Neuron (in vitro differentiated cells): ENCODE data around the gene COA5.

ENCODE experiments used
- H2AFZ ChIP-seq: one replicate; pipeline ENCODE4 v1.6.1; 2013; ENCODE audit warnings: low read depth, mild to moderate bottlenecking, inconsistent platforms, low read length, moderate library complexity
- H3K27me3 ChIP-seq: one replicate; pipeline ENCODE4 v1.6.1; 2013; ENCODE audit warnings: low read length; ENCODE audit not compliant: insufficient read depth
- H3K36me3 ChIP-seq: one replicate; pipeline ENCODE4 v1.6.1; 2013; ENCODE audit warnings: low read length; ENCODE audit not compliant: insufficient read depth
- H3K4me1 ChIP-seq: one replicate; pipeline ENCODE4 v1.6.1; 2013; ENCODE audit warnings: low read length; ENCODE audit not compliant: insufficient read depth
- H3K4me3 ChIP-seq: 2 replicates; pipeline ENCODE4 v1.5.1; 2013; ENCODE audit warnings: mild to moderate bottlenecking, low read length, moderate library complexity
- H3K9me3 ChIP-seq: one replicate; pipeline ENCODE4 v1.6.1; 2013; ENCODE audit warnings: low read length

COA5 gene

DNA sequence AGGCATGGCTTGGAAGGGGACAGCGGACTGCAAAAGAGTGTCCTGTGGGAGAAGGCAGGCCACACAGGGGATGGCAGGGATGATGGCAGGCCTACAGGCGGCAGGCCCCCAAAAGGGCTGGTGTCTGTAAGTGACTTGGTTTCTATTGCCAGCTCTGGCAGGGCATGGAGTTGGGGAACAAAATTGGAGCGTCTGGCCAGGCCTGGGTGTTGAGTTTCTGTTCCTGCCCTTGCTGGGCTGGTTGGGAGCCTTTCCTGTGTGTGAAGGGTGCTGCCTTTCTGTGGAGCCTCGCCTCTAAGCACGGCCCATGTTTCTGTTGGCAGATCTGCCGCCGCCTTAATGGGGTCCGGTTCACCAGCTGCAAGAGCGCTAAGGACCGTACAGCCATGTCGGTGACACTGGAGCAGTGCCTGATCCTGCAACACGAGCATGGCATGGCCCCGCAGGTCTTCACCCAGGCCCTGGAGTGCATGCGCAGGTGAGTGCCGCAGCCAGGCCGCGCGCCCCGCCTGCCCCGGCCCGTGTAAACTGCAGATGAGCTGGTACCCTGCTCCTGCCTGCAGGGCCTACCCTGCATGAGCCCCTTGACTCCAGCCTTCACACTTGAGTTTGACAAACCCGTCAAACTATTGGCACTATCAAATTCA lies 31.5 kb downstream of the COA5 start:
- no peaks in the 10 kb centered on the region for H3K4me1 ChIP-seq
- peaks cover 40% of the 10 kb centered on the region for H3K36me3 ChIP-seq
- no peak overlapping the region for H3K4me3 ChIP-seq
- H3K9me3 ChIP-seq: no peaks in the 10 kb centered on the region
- no peak overlapping the region for H2AFZ ChIP-seq
- H3K27me3 ChIP-seq: no peaks in the 10 kb centered on the region

DNA sequence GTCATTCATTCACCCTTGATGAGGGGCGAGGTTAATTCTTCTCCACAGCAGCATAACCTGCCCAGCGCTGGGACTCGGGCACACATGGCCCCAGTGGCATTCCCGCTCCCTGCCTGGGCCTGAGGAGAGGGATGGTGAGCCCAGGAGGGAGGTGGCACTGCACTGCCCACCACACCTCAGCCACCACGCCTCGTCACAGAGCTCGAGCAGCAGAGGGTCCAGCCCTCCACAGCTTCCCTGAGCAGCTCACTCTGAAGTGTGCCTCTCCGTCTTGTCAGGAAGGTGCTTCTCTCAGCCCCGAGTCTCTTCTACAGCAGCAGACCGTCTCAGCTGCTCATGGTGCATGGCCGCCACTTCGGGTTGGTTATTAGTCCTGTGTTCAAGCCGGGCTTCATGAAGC lies 34.9 kb downstream of the COA5 start:
- peaks cover 58% of the 10 kb centered on the region for H3K36me3 ChIP-seq
- no peaks in the 10 kb centered on the region for H3K27me3 ChIP-seq
- no peaks in the 10 kb centered on the region for H3K9me3 ChIP-seq
- no peak overlapping the region for H2AFZ ChIP-seq
- no peaks in the 10 kb centered on the region for H3K4me1 ChIP-seq
- no peak overlapping the region for H3K4me3 ChIP-seq

DNA sequence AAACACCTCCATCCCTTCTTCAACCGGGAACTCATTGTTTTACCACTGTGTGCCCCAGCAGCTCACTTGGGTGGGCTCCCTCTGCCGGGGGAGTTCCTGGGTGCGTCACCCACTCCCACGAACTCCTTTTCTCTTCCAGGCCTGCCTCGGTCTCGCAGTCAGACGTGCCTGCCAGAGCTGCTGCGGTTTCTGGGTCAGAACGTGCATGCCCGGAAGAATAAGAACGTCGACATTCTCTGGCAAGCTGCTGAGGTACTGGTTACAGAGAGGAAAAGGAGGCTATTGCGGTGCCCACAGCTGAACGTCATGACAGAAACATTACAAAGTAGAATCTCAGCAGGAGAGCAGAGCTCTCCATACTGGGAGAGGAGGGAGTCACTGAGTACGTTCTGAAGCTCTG lies 35.6 kb downstream of the COA5 start:
- H3K27me3 ChIP-seq: no peaks in the 10 kb centered on the region
- no peak overlapping the region for H3K4me3 ChIP-seq
- no peak overlapping the region for H2AFZ ChIP-seq
- H3K36me3 ChIP-seq: peaks cover 66% of the 10 kb centered on the region
- no peaks in the 10 kb centered on the region for H3K4me1 ChIP-seq
- H3K9me3 ChIP-seq: no peaks in the 10 kb centered on the region

DNA sequence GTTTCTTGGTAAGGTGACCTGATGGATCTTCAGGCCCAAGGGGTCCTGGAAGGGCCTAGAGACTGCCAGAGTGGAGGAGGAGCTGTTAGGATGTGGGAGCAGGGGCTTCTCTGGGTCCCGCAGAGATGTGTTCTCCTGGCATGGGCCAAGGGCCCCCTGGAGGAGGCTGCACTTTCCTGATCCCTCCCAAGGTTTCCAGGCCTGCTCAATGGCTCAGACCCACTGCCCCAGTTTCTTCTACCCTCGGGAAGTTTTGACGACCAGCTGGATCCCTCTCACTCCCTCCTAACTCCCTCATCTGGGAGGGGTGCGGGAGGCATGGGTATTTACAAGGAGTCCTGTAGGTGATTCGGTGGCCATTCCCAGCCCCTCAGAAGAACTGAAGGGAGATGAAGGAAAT lies 36.1 kb downstream of the COA5 start:
- no peak overlapping the region for H3K4me3 ChIP-seq
- H3K4me1 ChIP-seq: no peaks in the 10 kb centered on the region
- peaks cover 62% of the 10 kb centered on the region for H3K36me3 ChIP-seq
- no peaks in the 10 kb centered on the region for H3K9me3 ChIP-seq
- H3K27me3 ChIP-seq: no peaks in the 10 kb centered on the region
- no peak overlapping the region for H2AFZ ChIP-seq

DNA sequence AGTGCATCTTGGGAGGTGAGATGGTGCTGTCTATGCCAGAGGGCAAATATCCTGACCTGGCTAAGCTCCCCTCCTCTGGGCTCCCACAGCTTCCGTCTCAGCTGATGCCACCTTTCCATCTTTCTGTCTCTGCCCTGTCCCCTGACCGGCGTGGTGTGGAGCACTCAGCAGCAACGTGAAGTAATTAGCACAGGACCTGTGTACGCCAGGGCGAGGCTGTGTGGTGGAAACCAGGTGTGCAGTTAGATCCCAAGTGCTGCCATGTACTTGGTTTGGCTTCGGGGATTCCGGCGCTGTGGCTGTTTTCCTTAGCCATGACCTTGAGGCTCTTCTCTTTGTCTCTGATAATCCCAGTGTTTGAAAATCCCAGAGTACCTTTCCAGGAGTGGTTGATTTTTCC lies 36.5 kb downstream of the COA5 start:
- H2AFZ ChIP-seq: no peak overlapping the region
- H3K4me1 ChIP-seq: no peaks in the 10 kb centered on the region
- no peak overlapping the region for H3K4me3 ChIP-seq
- H3K27me3 ChIP-seq: no peaks in the 10 kb centered on the region
- H3K9me3 ChIP-seq: no peaks in the 10 kb centered on the region
- H3K36me3 ChIP-seq: peaks cover 62% of the 10 kb centered on the region

DNA sequence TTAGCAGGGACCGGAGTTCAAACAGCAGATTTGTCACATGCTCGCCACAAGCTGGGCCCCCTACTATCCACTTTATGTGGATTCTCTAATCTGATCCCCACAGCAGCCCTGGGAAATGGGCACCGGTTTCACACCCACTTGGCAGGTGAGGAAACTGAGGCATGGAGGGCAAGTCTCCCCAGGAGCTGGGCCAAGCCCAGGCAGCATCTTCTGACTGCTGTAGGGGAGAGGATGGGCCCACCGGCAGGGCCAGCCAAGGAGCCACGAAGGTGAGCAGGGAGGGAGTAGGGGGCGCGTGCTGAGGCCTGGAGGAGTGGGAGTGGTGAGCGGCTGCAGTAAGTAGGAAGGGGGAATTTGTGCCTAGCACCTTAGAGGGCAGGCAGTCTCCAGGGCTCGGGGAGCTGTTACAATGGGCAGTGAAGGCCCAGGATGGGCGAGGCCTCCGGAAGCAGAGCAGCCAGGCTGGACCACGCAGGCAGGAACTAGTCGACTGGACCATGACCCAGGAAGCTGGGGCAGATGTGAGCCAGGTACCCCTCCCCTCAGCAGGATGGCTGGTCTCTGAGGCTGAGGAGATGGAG lies 37.1 kb downstream of the COA5 start:
- Histone ChIP-seq H2AFZ (no peak overlapping the region), H3K4me3 (no peak overlapping the region), H3K9me3 (no peaks in the 10 kb centered on the region), H3K4me1 (no peaks in the 10 kb centered on the region), H3K36me3 (peaks cover 62% of the 10 kb centered on the region), H3K27me3 (no peaks in the 10 kb centered on the region)

DNA sequence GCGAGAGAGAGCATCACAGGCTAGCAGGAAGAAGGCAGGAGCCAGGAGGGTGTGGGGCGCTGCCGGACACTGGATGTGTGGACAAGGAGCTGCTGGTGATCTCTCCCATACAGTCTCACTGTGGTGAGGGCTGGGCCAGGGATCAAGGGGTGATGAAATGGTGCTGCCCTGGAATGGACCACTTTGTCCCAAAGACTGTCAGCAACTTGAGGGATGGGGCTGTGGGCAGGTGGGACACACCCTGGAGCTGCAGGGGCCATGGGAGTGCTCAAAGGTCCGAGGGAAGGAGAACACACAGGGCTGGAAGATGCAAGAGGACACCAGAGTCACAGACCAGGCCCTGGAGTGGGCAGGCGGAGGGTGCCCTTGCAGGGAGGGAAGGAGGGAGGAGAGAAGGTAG lies 38.0 kb downstream of the COA5 start:
- Histone ChIP-seq H3K4me3 (no peak overlapping the region), H3K4me1 (no peaks in the 10 kb centered on the region), H2AFZ (no peak overlapping the region), H3K9me3 (no peaks in the 10 kb centered on the region), H3K36me3 (peaks cover 67% of the 10 kb centered on the region), H3K27me3 (no peaks in the 10 kb centered on the region)

DNA sequence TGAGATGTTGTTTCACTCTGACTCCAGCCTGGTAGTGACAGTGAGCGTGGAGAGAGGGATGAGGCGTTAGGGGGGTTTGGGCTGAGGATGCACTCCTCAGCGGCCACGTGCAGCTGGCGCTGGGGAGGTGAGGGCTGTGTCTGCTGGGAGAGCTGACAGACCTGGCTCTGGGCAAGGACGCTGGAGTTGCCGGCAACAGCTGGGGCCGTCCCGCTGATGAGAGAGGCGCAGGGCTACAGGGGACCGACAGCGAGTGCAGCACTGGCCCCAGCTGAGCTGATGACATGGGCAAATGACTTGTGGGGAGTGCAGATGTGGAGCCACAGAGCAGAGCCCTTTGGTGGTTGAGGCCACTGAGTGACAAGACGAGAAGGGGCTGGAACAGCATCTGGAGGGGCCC lies 38.4 kb downstream of the COA5 start:
- Histone ChIP-seq H2AFZ (no peak overlapping the region), H3K36me3 (peaks cover 71% of the 10 kb centered on the region), H3K9me3 (no peaks in the 10 kb centered on the region), H3K4me1 (no peaks in the 10 kb centered on the region), H3K27me3 (no peaks in the 10 kb centered on the region), H3K4me3 (no peak overlapping the region)

DNA sequence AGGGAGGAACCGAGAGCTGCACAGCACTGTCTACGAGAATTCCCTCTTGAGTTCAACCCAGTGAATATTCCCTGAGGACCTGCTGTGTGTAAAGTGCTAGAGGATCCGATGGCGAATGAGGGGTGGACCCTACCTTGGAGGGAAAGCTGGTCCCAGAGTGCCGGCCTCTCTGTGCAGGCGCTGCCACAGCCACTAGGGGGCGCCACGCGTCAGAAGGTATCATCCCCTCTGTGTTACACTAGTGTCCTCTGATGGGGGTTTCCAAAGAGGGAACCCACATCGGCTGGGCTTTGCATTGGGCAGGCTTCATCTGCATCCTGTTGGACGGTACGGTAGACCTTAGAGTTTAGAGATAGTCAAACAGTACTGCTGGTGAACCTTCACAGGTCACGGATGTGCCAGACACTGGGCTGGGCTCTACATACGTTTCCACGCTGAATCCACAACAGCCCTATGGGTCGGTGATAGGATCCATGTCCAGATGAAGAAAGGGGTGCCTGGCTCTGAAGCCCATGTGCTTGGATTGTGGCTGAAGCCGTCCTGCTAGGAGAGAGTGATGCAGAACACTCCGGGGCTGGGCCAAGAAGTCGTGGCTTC lies 39.0 kb downstream of the COA5 start:
- Histone ChIP-seq H3K4me1 (no peaks in the 10 kb centered on the region), H3K9me3 (no peaks in the 10 kb centered on the region), H3K4me3 (no peak overlapping the region), H3K36me3 (peaks cover 72% of the 10 kb centered on the region), H2AFZ (no peak overlapping the region), H3K27me3 (no peaks in the 10 kb centered on the region)

DNA sequence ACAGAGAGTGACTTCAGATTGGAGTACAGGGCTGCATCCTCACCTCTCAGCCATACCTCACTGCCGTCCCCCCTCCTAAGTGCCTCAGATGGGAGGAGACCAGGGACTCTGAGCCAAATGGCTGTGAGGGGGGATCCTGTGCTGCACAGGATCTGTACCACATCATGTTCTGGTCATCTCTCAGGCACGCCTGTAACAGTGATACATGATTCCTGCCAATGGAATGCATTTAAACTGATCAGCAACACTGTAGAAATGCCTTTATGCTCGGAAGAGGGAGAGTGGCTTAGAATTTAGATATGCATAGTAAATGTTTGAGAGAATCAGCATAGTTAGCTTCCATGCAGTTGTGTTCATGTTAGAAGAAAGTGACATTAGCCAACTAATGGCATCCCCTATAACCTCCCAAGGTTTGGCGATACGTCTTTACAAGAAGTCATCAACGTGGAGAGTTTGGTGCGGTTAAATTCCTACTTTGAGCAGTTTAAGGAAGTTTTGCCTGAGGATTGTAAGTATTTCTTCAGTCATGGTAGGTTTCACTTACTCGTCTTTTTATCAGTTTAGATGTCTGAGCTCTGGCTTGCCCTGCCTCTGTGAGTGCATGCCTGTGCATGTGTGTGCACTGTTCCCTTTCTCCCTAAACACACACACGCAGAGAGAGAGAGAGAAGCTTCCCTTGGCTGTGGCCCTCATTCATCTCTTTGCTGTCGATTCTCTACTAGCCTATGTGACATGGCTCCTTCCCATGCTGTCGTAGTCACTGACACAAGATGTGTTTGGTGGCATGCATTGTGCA lies 40.0 kb downstream of the COA5 start:
- Histone ChIP-seq H3K36me3 (peaks cover 74% of the 10 kb centered on the region), H3K9me3 (no peaks in the 10 kb centered on the region), H3K27me3 (no peaks in the 10 kb centered on the region), H2AFZ (no peak overlapping the region), H3K4me1 (no peaks in the 10 kb centered on the region), H3K4me3 (no peak overlapping the region)

DNA sequence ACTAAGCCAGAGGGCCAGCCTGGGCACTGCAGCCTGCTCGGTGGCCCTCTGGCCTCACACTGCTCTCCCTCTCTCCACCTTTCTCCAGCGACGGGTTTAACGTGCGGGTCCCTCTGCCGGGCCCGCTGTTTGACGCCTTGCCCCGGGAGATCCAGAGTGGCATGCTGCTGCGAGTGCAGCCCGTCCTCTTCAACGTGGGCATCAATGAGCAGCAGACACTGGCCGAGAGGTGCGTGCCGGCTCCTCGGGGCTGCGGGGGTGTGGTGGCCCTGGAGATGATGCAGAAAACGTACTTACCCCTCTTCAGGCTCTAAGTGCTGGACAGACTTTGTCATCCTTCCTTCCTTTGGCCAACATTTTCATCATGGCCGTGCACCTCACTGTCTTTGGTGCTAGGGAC lies 42.4 kb downstream of the COA5 start:
- Histone ChIP-seq H2AFZ (no peak overlapping the region), H3K27me3 (no peaks in the 10 kb centered on the region), H3K9me3 (no peaks in the 10 kb centered on the region), H3K36me3 (peaks cover 62% of the 10 kb centered on the region), H3K4me3 (no peak overlapping the region), H3K4me1 (no peaks in the 10 kb centered on the region)

DNA sequence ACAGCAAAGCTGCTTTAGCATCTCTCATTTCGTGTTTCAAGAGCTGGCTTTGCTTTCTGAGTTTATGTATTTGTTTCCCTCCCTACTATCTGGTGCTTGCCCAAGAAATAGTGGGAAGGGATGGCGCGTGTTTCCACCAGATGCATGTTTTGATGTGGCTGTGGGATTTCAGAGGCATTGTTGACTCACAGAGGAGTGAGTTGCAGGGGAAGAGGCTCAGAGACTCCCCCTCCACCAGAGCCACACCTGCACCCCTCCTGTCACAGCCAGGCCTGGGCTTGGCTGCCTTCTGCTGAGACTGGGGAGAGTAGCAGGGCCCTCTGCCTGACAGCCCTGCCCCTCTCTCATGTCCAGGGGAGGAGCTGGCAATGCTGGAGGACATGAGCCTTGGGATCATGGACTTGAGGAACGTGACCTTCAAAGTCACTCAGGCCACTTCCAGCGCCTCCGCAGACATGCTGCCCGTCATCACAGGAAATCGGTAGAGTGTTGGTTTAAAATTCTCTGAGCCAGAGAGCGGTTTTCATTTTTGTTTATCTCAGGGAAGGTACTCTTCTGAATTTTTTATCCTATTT lies 42.9 kb downstream of the COA5 start:
- Histone ChIP-seq H3K27me3 (no peaks in the 10 kb centered on the region), H2AFZ (no peak overlapping the region), H3K36me3 (peaks cover 65% of the 10 kb centered on the region), H3K4me3 (no peak overlapping the region), H3K4me1 (no peaks in the 10 kb centered on the region), H3K9me3 (no peaks in the 10 kb centered on the region)

DNA sequence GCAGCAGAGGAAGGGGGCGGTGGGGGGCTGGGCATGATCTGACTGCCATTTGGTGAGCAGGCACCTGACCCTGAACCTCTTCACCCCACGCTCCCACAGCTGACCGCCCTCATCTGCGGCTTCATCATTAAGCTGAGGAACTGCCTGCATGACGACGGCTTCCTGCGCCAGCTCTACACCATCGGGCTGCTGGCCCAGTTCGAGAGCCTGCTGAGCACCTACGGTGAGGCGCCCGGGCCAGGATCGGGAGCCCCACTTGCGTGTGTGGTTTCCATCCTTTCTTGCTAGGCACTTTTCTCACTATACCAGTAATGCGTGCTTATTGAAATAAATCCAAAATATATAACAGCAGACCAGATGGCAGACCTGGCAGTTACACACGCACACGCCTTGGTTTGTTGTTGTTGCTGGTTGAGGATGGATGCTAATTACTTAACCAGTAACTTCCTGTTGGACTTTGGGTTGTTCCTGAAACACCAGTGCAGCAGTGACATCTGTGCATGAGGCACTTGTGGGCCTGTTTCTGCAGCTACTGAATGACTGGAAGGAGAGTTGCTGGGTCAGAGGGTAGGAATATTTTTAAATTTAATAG lies 43.7 kb downstream of the COA5 start:
- no peak overlapping the region for H2AFZ ChIP-seq
- H3K36me3 ChIP-seq: peaks cover 65% of the 10 kb centered on the region

More for the DNA sequence above, 43.7 kb downstream of the COA5 start:
- Histone ChIP-seq H3K9me3 (no peaks in the 10 kb centered on the region), H3K4me1 (no peaks in the 10 kb centered on the region), H3K27me3 (no peaks in the 10 kb centered on the region), H3K4me3 (no peak overlapping the region)
